HepG2 (cell line): Measurements from ENCODE around the gene DPH3. TPM values are rescaled to one million over a fixed set of nuclear protein-coding genes. Genes with fewer than 3 reads are reported as not detected.
A peak's percentile ranks its signal among the peaks of the same experiment; 100 is the strongest.

ENCODE experiments used
- ATAC-seq: fragments of 200-7000 bp; cut with Tn5 transposase; 3 replicates; pipeline ENCODE4 v1.9.1; 2020; ENCODE audit warnings: mild to moderate bottlenecking, moderate library complexity
- BruUV-seq: library from RNA; stranded (reverse); fragments of 400-500 nt; replicated peaks from 2 replicates; lab custom pipeline; 2021; lab: Mats Ljungman, UMichigan
- CTCF ChIA-PET: fragments of 300-600 bp; formaldehyde crosslinking; extraction: SDS; loops from one replicate; lab custom pipeline; 2021; ENCODE audit warnings: low total read pairs, inconsistent platforms, low intra/inter-chr PET ratio; lab: Yijun Ruan, JAX
- POLR2A ChIA-PET: fragments of 350-600 bp; sonication (Branson Sonifier 250); formaldehyde crosslinking; loops from one replicate; lab custom pipeline; 2020; ENCODE audit warnings: antibody characterized with exemption, inconsistent platforms; lab: Yijun Ruan, JAX
- DNase-seq: peaks from one replicate; pipeline ENCODE4 v3.0.0-alpha.2; 2015; ENCODE audit warnings: low spot score
- FAIRE-seq: peaks from 3 replicates; lab custom pipeline; 2011; peaks lifted over from hg19 to GRCh38; lab: Jason Lieb, UNC
- H2AFZ ChIP-seq: one replicate; pipeline ENCODE4 v1.6.1; 2011; ENCODE audit warnings: low read length, inconsistent platforms
- H3K27ac ChIP-seq: fragments of 300-600 bp; 3 replicates; pipeline ENCODE4 v1.8.0; 2011; ENCODE audit warnings: mixed run types, mild to moderate bottlenecking, mixed read lengths, low read length, inconsistent platforms; ENCODE audit not compliant: insufficient read depth; ENCODE audit errors: extremely low read length
- H3K27me3 ChIP-seq, 2 experiments: fragments of 200-600 bp in 1 of 2; 2 replicates in 1 of 2; 3 replicates in 1 of 2; pipeline versions ENCODE4 v1.6.0 to v1.8.0; 2011; ENCODE audit warnings: low read length in 2 of 2, mild to moderate bottlenecking in 2 of 2, moderate library complexity in 2 of 2, inconsistent platforms in 1 of 2; ENCODE audit not compliant: insufficient read depth in 2 of 2, control insufficient read depth in 1 of 2
- H3K36me3 ChIP-seq, 2 experiments: fragments of 200-600 bp in 1 of 2; replicated peaks in 1 of 2; 2 replicates in 1 of 2; 3 replicates in 1 of 2; pipeline versions ENCODE4 v1.5.1 to v1.8.0; 2011; ENCODE audit warnings: low read length in 2 of 2, inconsistent platforms in 1 of 2; ENCODE audit not compliant: insufficient read depth in 2 of 2, control insufficient read depth in 1 of 2
- H3K4me1 ChIP-seq: 2 replicates; pipeline ENCODE4 v1.5.1; 2012; ENCODE audit warnings: low read length, inconsistent platforms; ENCODE audit not compliant: insufficient read depth
- H3K4me2 ChIP-seq: 2 replicates; pipeline ENCODE4 v1.6.0; 2011; ENCODE audit warnings: low read depth, low read length, inconsistent platforms
- H3K4me3 ChIP-seq, 3 experiments: fragments of 200-600 bp in 1 of 3; sonication (generic), shearing (Covaris generic) in 1 of 3; replicated peaks in 1 of 3; 2 replicates each; pipeline ENCODE4 v1.5.1; 2011 to 2016; ENCODE audit warnings: low read length in 3 of 3, inconsistent platforms in 2 of 3, low read depth in 2 of 3, mild to moderate bottlenecking in 2 of 3, control low read depth in 1 of 3, mixed read lengths in 1 of 3; ENCODE audit not compliant: insufficient read depth in 1 of 3
- H3K79me2 ChIP-seq: one replicate; pipeline ENCODE4 v1.6.1; 2011; ENCODE audit warnings: low read length, inconsistent platforms; ENCODE audit not compliant: insufficient read depth
- H3K9ac ChIP-seq: 2 replicates; pipeline ENCODE4 v1.6.0; 2011; ENCODE audit warnings: mild to moderate bottlenecking, low read depth, low read length, inconsistent platforms; ENCODE audit not compliant: insufficient read depth
- H3K9me3 ChIP-seq: 2 replicates; pipeline ENCODE4 v1.5.1; 2012; ENCODE audit warnings: mild to moderate bottlenecking, low read length
- H4K20me1 ChIP-seq: 2 replicates; pipeline ENCODE4 v1.6.0; 2011; ENCODE audit warnings: inconsistent platforms, mild to moderate bottlenecking, low read length, moderate library complexity; ENCODE audit not compliant: insufficient read depth
- ATM ChIP-seq: fragments of 450-650 bp; IDR thresholded peaks from 2 replicates; pipeline ENCODE4 v1.7.1; 2017; ENCODE audit warnings: mild to moderate bottlenecking, borderline replicate concordance
- KMT2B ChIP-seq: IDR thresholded peaks from 2 replicates; pipeline ENCODE4 v1.6.1; 2016; ENCODE audit warnings: missing genetic modification reagents, missing compliant biosample characterization
- MAFF ChIP-seq: IDR thresholded peaks from 2 replicates; pipeline ENCODE4 v1.6.1; 2011; ENCODE audit warnings: low read depth, low read length, improper control_type of control experiment
- MAFK ChIP-seq, 2 experiments: IDR thresholded peaks in 1 of 2; conservative IDR thresholded peaks in 1 of 2; 2 replicates each; pipeline ENCODE4 v1.6.1; 2011; ENCODE audit warnings: improper control_type of control experiment in 2 of 2, low read length in 2 of 2
- SCMH1 ChIP-seq: sonication (generic); formaldehyde crosslinking; IDR thresholded peaks from 2 replicates; pipeline ENCODE4 v1.9.0; 2021; ENCODE audit warnings: missing genetic modification reagents, mild to moderate bottlenecking, borderline replicate concordance
- ZNF34 ChIP-seq: sonication (generic); formaldehyde crosslinking; IDR thresholded peaks from 2 replicates; pipeline ENCODE4 v1.4.0; 2020; ENCODE audit warnings: mild to moderate bottlenecking, missing genetic modification reagents, borderline replicate concordance
- ZNF414 ChIP-seq: sonication (generic); formaldehyde crosslinking; IDR thresholded peaks from 2 replicates; pipeline ENCODE4 v1.5.0; 2020; ENCODE audit warnings: missing genetic modification reagents
- ZNF543 ChIP-seq: sonication (generic); formaldehyde crosslinking; IDR thresholded peaks from 2 replicates; pipeline ENCODE4 v1.4.0; 2020; ENCODE audit warnings: mild to moderate bottlenecking, missing genetic modification reagents
- ZNF777 ChIP-seq: sonication (generic); formaldehyde crosslinking; IDR thresholded peaks from 2 replicates; pipeline ENCODE4 v1.4.0; 2020; ENCODE audit warnings: missing genetic modification reagents
- WGBS: methylation state at CpG from one replicate; pipeline ENCODE4 v1.1.6; 2017; ENCODE audit warnings: low lambda C conversion rate; 5-methylcytosine and 5-hydroxymethylcytosine counted together
- in situ Hi-C: cut with HindIII; loops from 2 replicates; pipeline ENCODE4 v1.10.0; 2017; ENCODE audit warnings: low pct_unique_long_range_greater_than_20kb; ENCODE audit not compliant: extremely low pct_ligation_motif_present
- intact Hi-C: fragments of 100-400 bp; cut with micrococcal nuclease; formaldehyde crosslinking; loops from one replicate; pipeline ENCODE4 v1.10.0; 2022; ENCODE audit not compliant: unreplicated experiment
- polyA plus RNA-seq, 8 experiments: library from polyadenylated mRNA; depleted of rRNA in 3 of 8; stranded (reverse) in 7 of 8; unstranded in 1 of 8; fragments of >200 nt; fragmentation: Illumina TruSeq in 4 of 8; extraction: Trizol in 4 of 8; gene quantifications; 2 replicates each; pipeline versions ENCODE4 v1.2.1 to v1.2.3, GENCODE V29; 2011 to 2016; ENCODE audit warnings: low read depth in 4 of 8, missing spikeins in 1 of 8, mixed read lengths in 1 of 8; ENCODE audit not compliant: insufficient read depth in 1 of 8
- total RNA-seq, 5 experiments: library from RNA; depleted of rRNA; stranded (reverse); fragments of >200 nt; fragmentation: Illumina TruSeq; extraction: Trizol; gene quantifications; 2 replicates each; pipeline ENCODE4 v1.2.3, GENCODE V29; 2016; ENCODE audit warnings: low read depth in 1 of 5

DPH3 gene
- total and polyA plus RNA-seq, 2 of the 13 experiments (the other 11 are each of a cell fraction or from before 2014, with no cell fraction given): 18.3 to 21.6 TPM

- no peak for TF ChIP-seq SCMH1 (CRISPR knock-in tag)
- no peak for TF ChIP-seq ZNF414
- no peak for TF ChIP-seq ATM
- no peak for TF ChIP-seq ZNF543
These were observed 9.1 kb upstream of the DPH3 start (continued) for GRCh38 chr3:16273867-16274266.

GRCh38 chr3:16272588-16272987, 7.8 kb upstream of the DPH3 start:
- no peak for ATAC-seq
- no peaks in the 10 kb centered on the region for H4K20me1 ChIP-seq
- H3K79me2 ChIP-seq: peaks cover 14% of the 10 kb centered on the region
- no peak overlapping the region for H2AFZ ChIP-seq
- H3K4me2 ChIP-seq: no peak overlapping the region
- WGBS: 94% methylated on average over 1 of the region's 1 CpG
- no TSS peak for BruUV-seq
- in situ Hi-C loops (no loop called here), intact Hi-C loops (no loop called here)
- H3K27me3 ChIP-seq: no peaks in the 10 kb centered on the region
- no peak overlapping the region for H3K4me3 ChIP-seq
- no peak for FAIRE-seq
- H3K27ac ChIP-seq: no peak overlapping the region
- no peak for TF ChIP-seq KMT2B (CRISPR knock-in tag)
- no peak for TF ChIP-seq ZNF777
- TF ChIP-seq MAFF: peak; percentile 41; the same call in 1 of the 2 replicates
- no peak for TF ChIP-seq ZNF34 (CRISPR knock-in tag)
- peak; percentile 27 to 69; a peak in 2 of 4 replicates for TF ChIP-seq MAFK (conservative IDR thresholded peaks at IDR 0.05 in 1 of 2, IDR thresholded peaks at IDR 0.05 in 1 of 2; ENCODE audit: low read length in 2 of 2)
- H3K9me3 ChIP-seq: no peaks in the 10 kb centered on the region
- no peak overlapping the region for H3K9ac ChIP-seq
- H3K36me3 ChIP-seq: peaks cover 5 to 66% of the 10 kb centered on the region in 2 experiments
- ChIA-PET POLR2A (no interaction called here), CTCF (no interaction called here)
- H3K4me1 ChIP-seq: peaks cover 3% of the 10 kb centered on the region
- DNase-seq: no peak
